HCT116 (cell line): ENCODE results near the gene MIER3. TPM values are rescaled to one million over a fixed set of nuclear protein-coding genes. Genes with fewer than 3 reads are reported as not detected.
A peak's percentile ranks its signal among the peaks of the same experiment; 100 is the strongest.

Experiments used
- ATF3 ChIP-seq: IDR thresholded peaks from 2 replicates; pipeline ENCODE4 v1.6.1; 2012
- CEBPB ChIP-seq: IDR thresholded peaks from 2 replicates; pipeline ENCODE4 v1.6.1; 2012; ENCODE audit warnings: low read depth
- EGR1 ChIP-seq: IDR thresholded peaks from 2 replicates; pipeline ENCODE4 v1.6.1; 2012; ENCODE audit warnings: low read depth
- EZH2phosphoT487 ChIP-seq: fragments of 200-600 bp; IDR thresholded peaks from 2 replicates; pipeline ENCODE4 v1.6.1; 2018; ENCODE audit warnings: antibody characterized with exemption, borderline replicate concordance
- FOSL1 ChIP-seq: IDR thresholded peaks from 2 replicates; pipeline ENCODE4 v1.6.1; 2012; ENCODE audit warnings: low read depth
- MAX ChIP-seq: IDR thresholded peaks from 2 replicates; pipeline ENCODE4 v1.6.1; 2012
- POLR2A ChIP-seq: IDR thresholded peaks from 2 replicates; pipeline ENCODE4 v1.7.0; 2011; ENCODE audit warnings: borderline replicate concordance; ENCODE audit not compliant: insufficient read depth, insufficient read length; ENCODE audit errors: extremely low read depth
- POLR2AphosphoS5 ChIP-seq: IDR thresholded peaks from 2 replicates; pipeline ENCODE4 v1.6.1; 2011; ENCODE audit warnings: mild to moderate bottlenecking, low read depth, low read length, moderate library complexity
- REST ChIP-seq: IDR thresholded peaks from 2 replicates; pipeline ENCODE4 v1.6.1; 2012; ENCODE audit warnings: low read depth
- SRF ChIP-seq: IDR thresholded peaks from 2 replicates; pipeline ENCODE4 v1.6.1; 2012; ENCODE audit warnings: low read depth
- ZBTB33 ChIP-seq: IDR thresholded peaks from 2 replicates; pipeline ENCODE4 v1.6.1; 2011; ENCODE audit warnings: mild to moderate bottlenecking, low read length, moderate library complexity; ENCODE audit not compliant: insufficient replicate concordance; ENCODE audit errors: extremely low read depth
- ZFX ChIP-seq: fragments of 450-650 bp; IDR thresholded peaks from 2 replicates; pipeline ENCODE4 v1.6.1; 2017
- ZNF274 ChIP-seq: fragments of 200-500 bp; sonication (Bioruptor generic); IDR thresholded peaks from 2 replicates; pipeline ENCODE4 v1.6.1; 2014; ENCODE audit warnings: mild to moderate bottlenecking, low read depth, low read length, inconsistent platforms
- total RNA-seq: library from RNA; stranded (reverse); gene quantifications from one replicate; pipeline ENCODE4 v1.2.1, GENCODE V29; 2021; ENCODE audit not compliant: unreplicated experiment

The MIER3 gene
- total RNA-seq, 1 experiment from 2014 or later: 21.9 TPM

- no peak for TF ChIP-seq ZBTB33
- TF ChIP-seq EZH2phosphoT487: no peak
- TF ChIP-seq REST: no peak
- peak; percentile 80 for TF ChIP-seq MAX
- no peak for TF ChIP-seq CEBPB
- no peak for TF ChIP-seq SRF
- TF ChIP-seq ATF3: no peak
- peak; percentile 56 for TF ChIP-seq EGR1
- TF ChIP-seq POLR2A: peak; percentile 95
- TF ChIP-seq POLR2AphosphoS5: peak; percentile 96
- no peak for TF ChIP-seq ZNF274
- no peak for TF ChIP-seq FOSL1
- TF ChIP-seq ZFX: peak; percentile 67
- TF ChIP-seq, all 23 proteins: peak for 9
Measured at GRCh38 chr5:56909294-56910209, 42.4 kb downstream of the MIER3 start, which contains the start of gene SETD9 (continued).
